GM12878 (cell line): ENCODE measurements around the gene P2RX1. TPM values are rescaled to one million over a fixed set of nuclear protein-coding genes. Genes with fewer than 3 reads are reported as not detected.

ENCODE experiments used
- ATAC-seq: fragments of 200-7000 bp; cut with Tn5 transposase; 3 replicates; pipeline ENCODE4 v1.9.1; 2020; ENCODE audit warnings: mild to moderate bottlenecking, moderate library complexity
- BruUV-seq: library from RNA; stranded (reverse); fragments of 400-500 nt; replicated peaks from 2 replicates; lab custom pipeline; 2021; lab: Mats Ljungman, UMichigan
- CTCF ChIA-PET: fragments of 300-600 bp; sonication (Branson Sonifier 250); formaldehyde crosslinking; extraction: SDS; loops from one replicate; lab custom pipeline; 2021; ENCODE audit warnings: inconsistent platforms; lab: Yijun Ruan, JAX
- POLR2A ChIA-PET: fragments of 350-600 bp; formaldehyde crosslinking; extraction: SDS; loops from one replicate; lab custom pipeline; 2021; ENCODE audit warnings: inconsistent platforms; lab: Charles Lee
- RAD21 ChIA-PET: fragments of 300-600 bp; sonication (Branson Sonifier 250); formaldehyde crosslinking; loops from one replicate; lab custom pipeline; 2023; ENCODE audit warnings: antibody characterized with exemption; ENCODE audit not compliant: unreplicated experiment; lab: Charles Lee
- SMC1A ChIA-PET: fragments of 300-600 bp; sonication (Branson Sonifier 250); formaldehyde crosslinking; loops from one replicate; lab custom pipeline; 2023; ENCODE audit not compliant: unreplicated experiment, uncharacterized antibody; lab: Charles Lee
- DNase-seq: peaks from one replicate; pipeline ENCODE4 v3.0.0-alpha.2; 2011; ENCODE audit warnings: low read depth, low spot score
- FAIRE-seq: peaks from 3 replicates; lab custom pipeline; 2011; peaks lifted over from hg19 to GRCh38; lab: Jason Lieb, UNC
- H2AFZ ChIP-seq: 2 replicates; pipeline ENCODE4 v1.6.0; 2011; ENCODE audit warnings: low read depth, low read length, control low read depth; ENCODE audit not compliant: control insufficient read depth
- H3K27ac ChIP-seq: 2 replicates; pipeline ENCODE4 v1.5.1; 2011; ENCODE audit warnings: control low read depth; ENCODE audit not compliant: control insufficient read depth, insufficient read depth
- H3K27me3 ChIP-seq, 2 experiments: replicated peaks in 1 of 2; 2 replicates each; pipeline versions ENCODE4 v1.6.0 to v1.6.1; 2011; ENCODE audit warnings: low read length in 1 of 2; ENCODE audit not compliant: control insufficient read depth in 2 of 2, insufficient read depth in 2 of 2
- H3K36me3 ChIP-seq, 2 experiments: 2 replicates each; pipeline ENCODE4 v1.5.1; 2011; ENCODE audit warnings: low read length in 1 of 2; ENCODE audit not compliant: control insufficient read depth in 2 of 2, insufficient read depth in 2 of 2
- H3K4me1 ChIP-seq: 2 replicates; pipeline ENCODE4 v1.6.1; 2011; ENCODE audit warnings: mild to moderate bottlenecking, low read length, moderate library complexity, mixed read lengths; ENCODE audit not compliant: control insufficient read depth, insufficient read depth
- H3K4me2 ChIP-seq: 2 replicates; pipeline ENCODE4 v1.6.0; 2011; ENCODE audit warnings: control low read depth; ENCODE audit not compliant: control insufficient read depth, insufficient read depth
- H3K4me3 ChIP-seq: fragments of 200-600 bp; sonication (generic); 2 replicates; pipeline ENCODE4 v1.5.1; 2016
- H3K79me2 ChIP-seq: 2 replicates; pipeline ENCODE4 v1.6.0; 2011; ENCODE audit warnings: low read length; ENCODE audit not compliant: control insufficient read depth, insufficient read depth
- H3K9ac ChIP-seq: 2 replicates; pipeline ENCODE4 v1.8.0; 2011; ENCODE audit warnings: low read length, control low read depth, mixed read lengths; ENCODE audit not compliant: control insufficient read depth, insufficient read depth
- H3K9me3 ChIP-seq: replicated peaks from 3 replicates; pipeline ENCODE4 v1.5.1; 2011; ENCODE audit warnings: mild to moderate bottlenecking, low read length; ENCODE audit not compliant: control insufficient read depth, insufficient read depth
- H4K20me1 ChIP-seq: 2 replicates; pipeline ENCODE4 v1.6.0; 2011; ENCODE audit not compliant: control insufficient read depth, insufficient read depth
- CHD1 ChIP-seq: IDR thresholded peaks from 2 replicates; pipeline ENCODE4 v1.6.1; 2012; ENCODE audit warnings: low read depth, low read length, improper control_type of control experiment
- HCFC1 ChIP-seq: fragments of 150-350 bp; IDR thresholded peaks from 2 replicates; pipeline ENCODE4 v1.6.1; 2014; ENCODE audit warnings: low read length
- MXI1 ChIP-seq: fragments of 150-350 bp; IDR thresholded peaks from 2 replicates; pipeline ENCODE4 v1.6.1; 2011; ENCODE audit warnings: low read depth, mild to moderate bottlenecking, inconsistent platforms, low read length, improper control_type of control experiment
- NBN ChIP-seq: fragments of 450-650 bp; IDR thresholded peaks from 2 replicates; pipeline ENCODE4 v1.6.1; 2016
- PAX8 ChIP-seq: fragments of 450-650 bp; IDR thresholded peaks from 2 replicates; pipeline ENCODE4 v1.6.1; 2017; ENCODE audit warnings: mild to moderate bottlenecking, moderate library complexity
- POLR2AphosphoS2 ChIP-seq: IDR thresholded peaks from 2 replicates; pipeline ENCODE4 v1.6.1; 2011; ENCODE audit warnings: low read depth, mild to moderate bottlenecking, low read length, improper control_type of control experiment, moderate library complexity
- RUNX3 ChIP-seq: IDR thresholded peaks from 2 replicates; pipeline ENCODE4 v1.6.1; 2012; ENCODE audit warnings: low read length, inconsistent platforms
- ZNF207 ChIP-seq: fragments of 450-650 bp; IDR thresholded peaks from 2 replicates; pipeline ENCODE4 v1.6.1; 2014; ENCODE audit warnings: antibody characterized with exemption, mild to moderate bottlenecking, borderline replicate concordance
- ZNF217 ChIP-seq: fragments of 450-650 bp; IDR thresholded peaks from 2 replicates; pipeline ENCODE4 v1.6.1; 2017; ENCODE audit warnings: antibody characterized with exemption, mild to moderate bottlenecking
- ZNF24 ChIP-seq: fragments of 450-650 bp; IDR thresholded peaks from 2 replicates; pipeline ENCODE4 v1.6.1; 2017; ENCODE audit warnings: antibody characterized with exemption, mild to moderate bottlenecking
- in situ Hi-C: fragments of 300-500 bp; cut with MboI; formaldehyde crosslinking; loops from 9 replicates; pipeline ENCODE4 v1.14.3; 2018; ENCODE audit warnings: mixed read lengths
- intact Hi-C: fragments of 100-400 bp; cut with micrococcal nuclease; formaldehyde crosslinking; loops from one replicate; pipeline ENCODE4 v1.14.2; 2022; ENCODE audit not compliant: unreplicated experiment
- polyA plus RNA-seq, 11 experiments: library from polyadenylated mRNA; depleted of rRNA in 4 of 11; unstranded in 6 of 11; stranded (reverse) in 5 of 11; fragments of >200 nt; fragmentation: Nextera tagmentation in 4 of 11; fragmentation: Illumina TruSeq in 1 of 11; extraction: Ambion mirVana in 4 of 11; extraction: Trizol in 1 of 11; gene quantifications; 1 replicate in 1 of 11; 2 replicates in 10 of 11; pipeline versions ENCODE4 v1.2.1 to v1.2.3, GENCODE V29; 2011 to 2016; ENCODE audit warnings: inconsistent platforms in 2 of 11, missing spikeins in 2 of 11, low read depth in 1 of 11
- total RNA-seq, 4 experiments: library from RNA; depleted of rRNA in 3 of 4; stranded (reverse); fragments of >200 nt in 3 of 4; fragmentation: Illumina TruSeq in 1 of 4; extraction: Trizol in 1 of 4; gene quantifications; 2 replicates each; pipeline versions ENCODE4 v1.2.1 to v1.2.3, GENCODE V29; 2013 to 2021
- TF ChIP-seq, protein P1 (sequence below): fragments of 450-650 bp; IDR thresholded peaks from 2 replicates; pipeline ENCODE4 v1.6.1; 2017; ENCODE audit warnings: low read depth, mild to moderate bottlenecking, moderate library complexity
- TF ChIP-seq, protein P2 (sequence below): fragments of 450-650 bp; IDR thresholded peaks from 2 replicates; pipeline ENCODE4 v1.6.1; 2017; ENCODE audit warnings: mild to moderate bottlenecking, low read depth, inconsistent platforms; ENCODE audit not compliant: poor library complexity, severe bottlenecking
- TF ChIP-seq, protein P3 (sequence below): fragments of 450-650 bp; conservative IDR thresholded peaks from 2 replicates; pipeline ENCODE4 v1.6.1; 2017; ENCODE audit warnings: mild to moderate bottlenecking, moderate library complexity
- TF ChIP-seq, protein P4 (sequence below): IDR thresholded peaks from 2 replicates; pipeline ENCODE4 v1.6.1; 2012; ENCODE audit warnings: low read length, inconsistent platforms
- TF ChIP-seq, protein P5 (sequence below), 3 experiments: IDR thresholded peaks in 2 of 3; conservative IDR thresholded peaks in 1 of 3; 2 replicates each; pipeline ENCODE4 v1.5.1; 2011; ENCODE audit warnings: low read depth in 3 of 3, low read length in 3 of 3, mild to moderate bottlenecking in 3 of 3, control low read depth in 2 of 3, moderate library complexity in 2 of 3, inconsistent platforms in 1 of 3, mixed read lengths in 1 of 3; ENCODE audit not compliant: control insufficient read depth in 2 of 3, insufficient read depth in 1 of 3; ENCODE audit errors: extremely low read depth in 1 of 3

Gene P2RX1
- total and polyA plus RNA-seq, 10 of the 15 experiments (the other 5 are each of a cell fraction or from before 2014, with no cell fraction given): 0.12 to 6.2 (median 3.4) TPM

DNA sequence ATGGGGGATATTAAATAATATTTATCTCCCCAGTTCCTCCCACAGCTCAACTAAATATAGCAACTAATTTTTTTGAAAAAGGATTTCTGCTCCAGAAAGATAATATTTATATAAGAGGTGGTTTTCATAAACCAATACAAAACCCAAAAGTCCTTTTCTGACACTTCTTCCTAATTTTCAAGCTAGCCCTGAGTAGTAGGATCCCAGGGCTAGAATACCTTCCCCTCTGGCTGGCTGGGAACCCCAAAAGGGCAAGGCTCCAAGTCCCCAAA is 46.6 kb upstream of the P2RX1 start:
- ChIA-PET CTCF (interaction anchor here (1.1 to 3.6 kb wide), 6 partner anchors 10 to 225 kb away, joined by 3 to 39 read pairs (median 4); partner anchors contain the start of gene P2RX1), SMC1A (interaction anchor here (0.7 to 3.3 kb wide), 3 partner anchors 16 to 49 kb away, joined by 3 to 20 read pairs (median 5); partner anchors contain the start of gene P2RX1), RAD21 (interaction anchor here (0.9 to 4.3 kb wide), 4 partner anchors 49 to 123 kb away, joined by 3 to 26 read pairs (median 4); no protein-coding TSS in a partner anchor), POLR2A (interaction anchor here (1.1 to 2.3 kb wide), 5 partner anchors 24 to 111 kb away, joined by 3 to 7 read pairs (median 3); partner anchors contain the start of gene P2RX1)
- ATAC-seq: no peak
- Histone ChIP-seq H3K9me3 (no peaks in the 10 kb centered on the region), H3K4me2 (peak overlapping the region; percentile 97), H3K4me1 (peaks cover 46% of the 10 kb centered on the region), H3K9ac (peak overlapping the region; percentile 74), H2AFZ (no peak overlapping the region), H3K4me3 (peak overlapping the region; percentile 90), H3K79me2 (peaks cover 44% of the 10 kb centered on the region), H3K27me3 (no peaks in the 10 kb centered on the region), H4K20me1 (no peaks in the 10 kb centered on the region; the same call in 1 of the 2 replicates), H3K27ac (peak overlapping the region; percentile 67), H3K36me3 (peaks cover 1 to 9% of the 10 kb centered on the region in 2 experiments; a peak in 2 of 4 replicates)
- BruUV-seq: TSS peak; percentile 69
- in situ Hi-C loops (no loop called here), intact Hi-C loops (loop anchor here (2.0 to 5.0 kb wide), 3 partner anchors 39 to 112 kb away; no protein-coding TSS in a partner anchor)
- no peak for FAIRE-seq
- DNase-seq: no peak
- no peak for TF ChIP-seq PAX8
- TF ChIP-seq, protein P1, sequence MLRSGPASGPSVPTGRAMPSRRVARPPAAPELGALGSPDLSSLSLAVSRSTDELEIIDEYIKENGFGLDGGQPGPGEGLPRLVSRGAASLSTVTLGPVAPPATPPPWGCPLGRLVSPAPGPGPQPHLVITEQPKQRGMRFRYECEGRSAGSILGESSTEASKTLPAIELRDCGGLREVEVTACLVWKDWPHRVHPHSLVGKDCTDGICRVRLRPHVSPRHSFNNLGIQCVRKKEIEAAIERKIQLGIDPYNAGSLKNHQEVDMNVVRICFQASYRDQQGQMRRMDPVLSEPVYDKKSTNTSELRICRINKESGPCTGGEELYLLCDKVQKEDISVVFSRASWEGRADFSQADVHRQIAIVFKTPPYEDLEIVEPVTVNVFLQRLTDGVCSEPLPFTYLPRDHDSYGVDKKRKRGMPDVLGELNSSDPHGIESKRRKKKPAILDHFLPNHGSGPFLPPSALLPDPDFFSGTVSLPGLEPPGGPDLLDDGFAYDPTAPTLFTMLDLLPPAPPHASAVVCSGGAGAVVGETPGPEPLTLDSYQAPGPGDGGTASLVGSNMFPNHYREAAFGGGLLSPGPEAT: no peak
- TF ChIP-seq HCFC1: no peak
- TF ChIP-seq, protein P2, sequence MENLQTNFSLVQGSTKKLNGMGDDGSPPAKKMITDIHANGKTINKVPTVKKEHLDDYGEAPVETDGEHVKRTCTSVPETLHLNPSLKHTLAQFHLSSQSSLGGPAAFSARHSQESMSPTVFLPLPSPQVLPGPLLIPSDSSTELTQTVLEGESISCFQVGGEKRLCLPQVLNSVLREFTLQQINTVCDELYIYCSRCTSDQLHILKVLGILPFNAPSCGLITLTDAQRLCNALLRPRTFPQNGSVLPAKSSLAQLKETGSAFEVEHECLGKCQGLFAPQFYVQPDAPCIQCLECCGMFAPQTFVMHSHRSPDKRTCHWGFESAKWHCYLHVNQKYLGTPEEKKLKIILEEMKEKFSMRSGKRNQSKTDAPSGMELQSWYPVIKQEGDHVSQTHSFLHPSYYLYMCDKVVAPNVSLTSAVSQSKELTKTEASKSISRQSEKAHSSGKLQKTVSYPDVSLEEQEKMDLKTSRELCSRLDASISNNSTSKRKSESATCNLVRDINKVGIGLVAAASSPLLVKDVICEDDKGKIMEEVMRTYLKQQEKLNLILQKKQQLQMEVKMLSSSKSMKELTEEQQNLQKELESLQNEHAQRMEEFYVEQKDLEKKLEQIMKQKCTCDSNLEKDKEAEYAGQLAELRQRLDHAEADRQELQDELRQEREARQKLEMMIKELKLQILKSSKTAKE: no peak
- no peak for TF ChIP-seq ZNF217
- TF ChIP-seq MXI1: no peak
- no peak for TF ChIP-seq ZNF207
- no peak for TF ChIP-seq CHD1
- TF ChIP-seq, protein P3, sequence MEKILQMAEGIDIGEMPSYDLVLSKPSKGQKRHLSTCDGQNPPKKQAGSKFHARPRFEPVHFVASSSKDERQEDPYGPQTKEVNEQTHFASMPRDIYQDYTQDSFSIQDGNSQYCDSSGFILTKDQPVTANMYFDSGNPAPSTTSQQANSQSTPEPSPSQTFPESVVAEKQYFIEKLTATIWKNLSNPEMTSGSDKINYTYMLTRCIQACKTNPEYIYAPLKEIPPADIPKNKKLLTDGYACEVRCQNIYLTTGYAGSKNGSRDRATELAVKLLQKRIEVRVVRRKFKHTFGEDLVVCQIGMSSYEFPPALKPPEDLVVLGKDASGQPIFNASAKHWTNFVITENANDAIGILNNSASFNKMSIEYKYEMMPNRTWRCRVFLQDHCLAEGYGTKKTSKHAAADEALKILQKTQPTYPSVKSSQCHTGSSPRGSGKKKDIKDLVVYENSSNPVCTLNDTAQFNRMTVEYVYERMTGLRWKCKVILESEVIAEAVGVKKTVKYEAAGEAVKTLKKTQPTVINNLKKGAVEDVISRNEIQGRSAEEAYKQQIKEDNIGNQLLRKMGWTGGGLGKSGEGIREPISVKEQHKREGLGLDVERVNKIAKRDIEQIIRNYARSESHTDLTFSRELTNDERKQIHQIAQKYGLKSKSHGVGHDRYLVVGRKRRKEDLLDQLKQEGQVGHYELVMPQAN: no peak
- TF ChIP-seq, protein P4, sequence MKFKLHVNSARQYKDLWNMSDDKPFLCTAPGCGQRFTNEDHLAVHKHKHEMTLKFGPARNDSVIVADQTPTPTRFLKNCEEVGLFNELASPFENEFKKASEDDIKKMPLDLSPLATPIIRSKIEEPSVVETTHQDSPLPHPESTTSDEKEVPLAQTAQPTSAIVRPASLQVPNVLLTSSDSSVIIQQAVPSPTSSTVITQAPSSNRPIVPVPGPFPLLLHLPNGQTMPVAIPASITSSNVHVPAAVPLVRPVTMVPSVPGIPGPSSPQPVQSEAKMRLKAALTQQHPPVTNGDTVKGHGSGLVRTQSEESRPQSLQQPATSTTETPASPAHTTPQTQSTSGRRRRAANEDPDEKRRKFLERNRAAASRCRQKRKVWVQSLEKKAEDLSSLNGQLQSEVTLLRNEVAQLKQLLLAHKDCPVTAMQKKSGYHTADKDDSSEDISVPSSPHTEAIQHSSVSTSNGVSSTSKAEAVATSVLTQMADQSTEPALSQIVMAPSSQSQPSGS: no peak
- TF ChIP-seq, protein P5, sequence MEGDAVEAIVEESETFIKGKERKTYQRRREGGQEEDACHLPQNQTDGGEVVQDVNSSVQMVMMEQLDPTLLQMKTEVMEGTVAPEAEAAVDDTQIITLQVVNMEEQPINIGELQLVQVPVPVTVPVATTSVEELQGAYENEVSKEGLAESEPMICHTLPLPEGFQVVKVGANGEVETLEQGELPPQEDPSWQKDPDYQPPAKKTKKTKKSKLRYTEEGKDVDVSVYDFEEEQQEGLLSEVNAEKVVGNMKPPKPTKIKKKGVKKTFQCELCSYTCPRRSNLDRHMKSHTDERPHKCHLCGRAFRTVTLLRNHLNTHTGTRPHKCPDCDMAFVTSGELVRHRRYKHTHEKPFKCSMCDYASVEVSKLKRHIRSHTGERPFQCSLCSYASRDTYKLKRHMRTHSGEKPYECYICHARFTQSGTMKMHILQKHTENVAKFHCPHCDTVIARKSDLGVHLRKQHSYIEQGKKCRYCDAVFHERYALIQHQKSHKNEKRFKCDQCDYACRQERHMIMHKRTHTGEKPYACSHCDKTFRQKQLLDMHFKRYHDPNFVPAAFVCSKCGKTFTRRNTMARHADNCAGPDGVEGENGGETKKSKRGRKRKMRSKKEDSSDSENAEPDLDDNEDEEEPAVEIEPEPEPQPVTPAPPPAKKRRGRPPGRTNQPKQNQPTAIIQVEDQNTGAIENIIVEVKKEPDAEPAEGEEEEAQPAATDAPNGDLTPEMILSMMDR (IDR thresholded peaks at IDR 0.05 in 2 of 3, conservative IDR thresholded peaks at IDR 0.05 in 1 of 3; ENCODE audit: control insufficient read depth in 2 of 3, extremely low read depth in 1 of 3, insufficient read depth in 1 of 3, low read depth in 3 of 3, low read length in 3 of 3): no peak
- no peak for TF ChIP-seq ZNF24
- no peak for TF ChIP-seq RUNX3
- no peak for TF ChIP-seq POLR2AphosphoS2
- TF ChIP-seq NBN: no peak
